Right ventricle myocardium inferior (tissue), 1 donor: ENCODE measurements around the gene LHPP. TPM values are rescaled to one million over a fixed set of nuclear protein-coding genes. Genes with fewer than 3 reads are reported as not detected.

Source experiments
- ATAC-seq: fragments of 200-7000 bp; cut with Tn5 transposase; one replicate; pipeline ENCODE4 v1.9.1; 2020; ENCODE audit warnings: mild to moderate bottlenecking, moderate library complexity
- DNase-seq: peaks from one replicate; pipeline ENCODE4 v3.0.0; 2021; ENCODE audit errors: missing footprints
- intact Hi-C: fragments of 100-400 bp; cut with DNase I; formaldehyde crosslinking; loops from one replicate; pipeline ENCODE4 v1.11.0; 2022
- total RNA-seq: library from RNA; stranded (reverse); fragmentation: NEBNext Ultra II Directional; extraction: Animal tissue kit (Norgen Biotek cat#: 25700); gene quantifications from one replicate; pipeline ENCODE4 v1.2.1, GENCODE V29; 2021
- donor health status: DM: no; HTN: yes; CAD: no; lungs with severe emphysema.

LHPP gene
- total RNA-seq, 1 donor from 2014 or later: 5.8 TPM

DNA sequence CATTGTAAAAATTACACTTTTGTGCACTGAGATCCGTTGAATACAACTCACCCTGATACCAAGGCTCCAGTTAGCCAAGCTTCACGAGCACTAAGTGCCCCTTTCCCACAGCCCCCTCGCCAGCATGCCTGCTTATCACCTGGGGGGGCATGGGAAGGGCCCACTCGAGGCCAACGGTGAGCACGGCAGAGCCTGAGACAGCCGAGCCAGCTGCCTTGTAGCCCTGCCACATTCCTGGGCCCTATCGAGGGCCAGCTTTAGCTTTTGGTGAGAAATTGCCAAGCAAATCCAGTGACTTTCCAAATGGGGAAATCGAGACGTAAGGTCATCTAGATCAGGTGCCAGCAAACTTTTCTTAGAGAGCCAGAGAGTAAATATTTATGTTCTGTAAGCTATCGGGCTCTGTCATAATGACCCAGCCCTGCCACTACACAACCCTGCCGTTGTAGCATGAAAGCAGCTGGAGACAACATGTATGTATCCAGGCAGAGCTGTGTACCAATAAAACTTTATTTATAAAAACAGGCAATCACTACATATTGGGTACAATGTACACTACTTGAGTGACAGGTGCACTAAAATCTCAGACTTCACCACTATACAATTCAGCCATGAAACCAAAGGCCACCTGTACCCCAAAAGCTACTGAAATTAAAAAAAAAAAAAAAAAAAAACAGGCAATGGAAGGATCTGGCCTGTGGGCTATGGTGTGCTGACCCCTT is 198.9 kb downstream of the LHPP start:
- ATAC-seq: no peak
- intact Hi-C loops: no loop called here
- DNase-seq: no peak

DNA sequence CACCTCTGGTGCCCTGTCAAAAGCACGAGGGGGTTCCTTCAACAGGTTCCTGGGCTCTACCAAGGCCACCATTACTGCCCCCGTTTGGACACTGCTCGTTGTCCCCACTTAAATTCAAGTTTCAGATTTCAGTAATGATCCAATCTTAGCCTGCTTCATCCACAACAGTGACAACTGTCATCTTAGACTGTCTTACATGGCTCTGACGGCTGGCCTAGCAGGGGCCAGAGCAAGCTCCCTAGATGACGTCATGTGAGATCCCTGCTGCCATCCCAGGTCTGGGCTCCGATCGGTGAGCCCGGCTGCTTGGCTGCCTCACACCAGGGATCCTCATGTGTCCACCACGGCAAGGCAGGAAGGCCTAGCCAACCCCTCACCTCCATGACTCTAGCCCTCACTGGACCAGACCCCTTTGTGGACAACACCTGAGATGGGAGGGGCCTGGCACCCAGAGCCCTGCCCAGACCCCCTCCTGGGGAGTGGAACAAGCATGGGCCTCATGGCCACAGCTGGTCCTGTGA is 200.1 kb downstream of the LHPP start:
- DNase-seq (no peak), ATAC-seq (no peak)
- intact Hi-C loops: no loop called here

DNA sequence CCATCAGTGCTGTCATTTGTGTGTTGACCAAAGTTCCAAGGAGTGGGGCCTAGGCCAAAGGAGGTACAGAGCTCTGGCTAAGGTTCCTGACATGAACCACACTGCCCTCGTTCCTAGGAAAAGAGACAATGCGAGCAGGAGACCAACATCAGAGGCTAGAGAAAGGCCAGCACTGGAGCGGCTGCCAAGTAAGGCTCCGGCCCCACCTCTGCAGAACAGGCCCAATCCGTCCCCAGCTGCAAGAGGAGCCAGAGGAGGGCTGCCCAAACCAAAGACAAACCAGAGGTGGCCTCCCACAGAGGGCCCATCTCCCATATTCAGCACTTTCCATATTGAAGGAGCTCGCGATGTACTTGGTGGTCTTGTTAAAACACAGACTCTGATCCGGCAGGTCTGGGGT is 201.6 kb downstream of the LHPP start:
- DNase-seq (peak; percentile 28), ATAC-seq (no peak)
- intact Hi-C loops: no loop called here

Other genes starting within 250 kb of the LHPP start
- gene OAT, start 42.9 kb upstream of the LHPP start, total RNA-seq: 27.3 TPM
- not detected for gene NKX1-2, start 11.8 kb upstream of the LHPP start, total RNA-seq